GM18867 (cell line): ENCODE measurements around the gene SNX33.
"Not testable (repeated sequence)": the region's sequence is repeated elsewhere in the genome, so short reads cannot be mapped to it uniquely, and the experiment has no call there.

Experiments
- ATAC-seq: cut with Tn5 transposase; IDR thresholded peaks from one replicate; pipeline ENCODE4 v1.9.1; 2021; ENCODE audit warnings: mild to moderate bottlenecking, moderate library complexity; ENCODE audit not compliant: unreplicated experiment

SNX33 gene

GRCh38 chr15:75697974-75698747, 50.4 kb downstream of the SNX33 start:
- not testable (repeated sequence) for ATAC-seq

DNA sequence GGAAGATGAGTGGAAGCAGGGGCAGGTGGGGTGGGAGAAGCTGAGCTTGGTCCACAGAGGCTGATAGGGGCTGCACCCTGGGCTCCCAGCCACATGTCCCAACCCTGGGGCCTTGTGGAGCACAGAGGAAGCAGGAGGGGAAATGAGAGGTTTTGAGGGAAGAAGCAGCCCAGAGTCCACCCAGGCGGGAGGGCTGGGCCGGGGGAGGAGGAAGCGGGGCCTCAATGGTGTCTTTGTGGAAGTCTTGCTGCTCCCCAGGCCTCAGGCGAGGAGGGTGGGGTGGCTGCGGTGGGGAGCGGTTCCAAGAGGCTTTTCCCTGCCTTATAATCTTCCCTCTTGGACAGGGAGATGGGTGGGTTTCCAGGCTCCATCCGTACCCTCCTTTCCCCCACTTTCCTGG, 51.8 kb downstream of the SNX33 start:
- ATAC-seq = not testable (repeated sequence)

GRCh38 chr15:75699961-75700874, 52.5 kb downstream of the SNX33 start:
- ATAC-seq = not testable (repeated sequence)

DNA sequence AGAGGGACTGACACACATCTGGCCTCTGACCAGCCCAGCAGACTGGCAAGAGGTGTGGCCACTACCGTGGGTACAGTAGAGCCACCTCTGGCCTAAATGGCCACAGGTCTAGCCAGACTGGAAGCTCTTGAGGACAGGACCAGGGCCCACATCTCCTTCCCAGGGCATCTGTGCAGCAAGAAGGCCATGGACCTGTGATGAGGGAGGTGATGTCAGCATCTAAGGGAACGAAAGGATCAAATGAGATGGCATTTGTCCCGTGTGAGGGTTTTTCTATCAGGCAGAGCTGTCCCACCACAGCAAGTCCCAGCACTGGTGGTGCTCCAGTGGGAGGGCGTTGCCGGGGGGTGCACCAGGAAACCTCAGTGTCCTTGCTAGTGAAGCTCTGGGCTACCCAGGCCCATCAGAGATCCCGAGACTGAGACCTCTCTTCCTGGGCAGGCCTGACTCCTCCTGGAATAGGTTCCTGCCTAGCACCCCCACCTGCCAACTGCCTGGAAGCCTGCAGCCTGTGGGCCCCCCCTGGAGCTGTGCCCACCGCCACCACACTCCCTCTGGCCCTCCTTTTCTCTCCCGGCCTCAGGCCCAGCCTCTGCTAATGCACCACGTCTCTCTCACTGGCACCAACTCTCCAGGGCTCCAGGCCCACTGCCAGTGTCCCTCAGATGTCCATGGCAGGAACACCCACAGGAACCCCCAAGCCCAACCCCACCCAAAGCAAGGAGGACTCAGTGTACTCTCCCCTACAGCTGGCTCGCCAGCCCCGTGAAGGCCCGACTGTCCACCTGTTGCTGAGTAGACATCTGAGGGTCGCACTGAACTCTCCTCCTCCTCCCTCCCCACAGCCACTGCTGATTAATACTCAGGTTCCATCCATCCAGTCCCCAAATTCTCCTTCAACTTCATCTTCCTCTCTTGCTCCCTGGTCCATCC, 53.6 kb downstream of the SNX33 start:
- not testable (repeated sequence) for ATAC-seq

DNA sequence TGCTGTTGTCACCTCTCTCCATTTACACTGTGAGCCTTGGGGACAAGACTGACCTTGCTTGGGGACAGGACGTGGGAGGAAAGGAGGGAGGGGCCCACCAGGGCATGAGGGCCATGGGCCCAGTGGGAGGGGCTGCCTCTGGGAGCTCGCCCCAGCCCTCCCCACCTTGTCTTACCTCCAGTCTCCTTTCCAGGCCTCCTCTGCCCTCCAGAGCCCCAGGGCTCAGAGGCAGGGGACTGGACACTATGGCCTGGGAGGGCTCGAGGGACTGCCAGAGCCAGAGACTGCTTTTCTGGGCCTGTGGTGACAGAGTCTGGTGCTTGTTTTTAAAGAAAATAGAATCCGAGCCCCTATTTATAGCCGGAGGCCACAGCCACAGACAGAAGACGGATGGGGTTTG, 54.7 kb downstream of the SNX33 start:
- ATAC-seq = no peak

GRCh38 chr15:75703440-75704262, 55.9 kb downstream of the SNX33 start:
- not testable (repeated sequence) for ATAC-seq

- ATAC-seq = no peak
Observed at GRCh38 chr15:75704263-75704615, 56.5 kb downstream of the SNX33 start.

DNA sequence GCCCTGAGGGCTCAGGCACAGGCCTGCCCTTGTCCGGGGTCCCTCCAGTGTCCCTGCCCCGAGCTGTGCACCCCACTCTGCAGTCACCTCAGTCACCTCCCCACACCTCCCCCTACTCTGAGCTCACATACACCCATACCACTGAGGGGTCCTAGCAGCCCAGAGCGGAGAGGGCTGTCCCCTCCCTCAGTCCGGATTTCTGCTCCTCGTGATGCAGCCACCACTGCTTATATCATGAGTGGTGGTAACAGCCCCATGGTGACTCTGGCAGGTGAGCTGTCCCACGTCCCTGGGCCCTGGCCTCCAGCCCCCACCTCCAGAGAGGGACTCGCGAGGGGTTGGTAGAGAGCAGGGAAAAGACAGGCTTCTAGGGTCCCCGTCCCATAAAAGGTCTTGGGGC, 56.9 kb downstream of the SNX33 start:
- no peak for ATAC-seq

GRCh38 chr15:75705375-75705774, 57.7 kb downstream of the SNX33 start:
- not testable (repeated sequence) for ATAC-seq

DNA sequence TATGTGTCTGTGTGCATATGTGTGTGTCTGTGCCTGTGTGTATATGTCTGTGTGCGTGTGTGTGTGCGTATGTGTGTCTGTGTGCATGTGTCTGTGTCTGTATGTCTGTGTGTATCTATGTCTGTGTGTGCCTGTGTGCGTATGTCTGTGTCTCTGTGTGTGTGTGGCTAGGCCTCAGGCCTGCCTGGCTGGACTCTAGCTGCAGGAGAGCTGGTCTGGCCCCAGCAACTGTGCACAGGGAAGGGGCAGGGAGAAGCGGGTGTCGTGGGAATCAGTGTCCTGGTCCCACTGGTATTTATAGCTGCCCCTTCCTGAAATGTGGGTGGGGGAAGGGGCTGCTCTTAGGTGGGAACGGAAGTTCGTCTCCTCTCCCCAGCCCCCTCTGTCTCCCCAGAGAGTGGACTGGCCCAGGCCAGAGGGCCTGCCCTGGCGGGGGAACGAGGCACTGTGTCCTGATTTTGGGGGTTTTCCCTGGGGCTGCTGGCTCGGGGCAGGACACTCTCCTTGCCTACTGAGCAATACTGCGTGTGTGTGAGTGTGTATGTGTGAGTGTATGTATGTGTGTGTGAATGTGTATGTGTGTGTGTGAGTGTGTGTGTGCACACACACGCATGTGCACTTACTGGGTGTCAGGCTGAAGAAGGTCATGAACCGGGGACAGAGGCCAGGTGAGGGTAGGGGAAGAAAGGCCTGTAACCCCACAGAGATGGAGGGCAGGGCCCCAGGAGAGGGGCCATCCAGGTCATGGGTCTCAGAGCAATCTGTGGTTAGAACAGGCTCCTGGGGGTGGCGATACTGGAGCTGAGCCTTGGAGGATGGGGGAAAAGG, 58.4 kb downstream of the SNX33 start:
- no peak for ATAC-seq

DNA sequence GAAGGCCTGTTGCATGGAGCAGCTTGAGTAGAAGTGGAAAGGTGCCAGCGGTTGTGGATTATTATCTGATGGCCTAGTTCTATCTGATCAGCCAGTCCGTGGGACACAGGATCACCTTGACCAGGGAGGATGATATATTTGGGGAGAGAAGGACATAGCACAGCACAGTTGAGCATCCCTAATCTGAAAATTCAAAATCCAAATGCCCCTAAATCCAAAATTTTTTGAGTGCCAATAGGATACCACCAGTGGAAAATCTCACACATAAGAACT, 58.9 kb downstream of the SNX33 start:
- no peak for ATAC-seq

- ATAC-seq = not testable (repeated sequence)
Observed at GRCh38 chr15:75709458-75709857, 61.7 kb downstream of the SNX33 start.

GRCh38 chr15:75710874-75711273, 63.2 kb downstream of the SNX33 start:
- not testable (repeated sequence) for ATAC-seq

DNA sequence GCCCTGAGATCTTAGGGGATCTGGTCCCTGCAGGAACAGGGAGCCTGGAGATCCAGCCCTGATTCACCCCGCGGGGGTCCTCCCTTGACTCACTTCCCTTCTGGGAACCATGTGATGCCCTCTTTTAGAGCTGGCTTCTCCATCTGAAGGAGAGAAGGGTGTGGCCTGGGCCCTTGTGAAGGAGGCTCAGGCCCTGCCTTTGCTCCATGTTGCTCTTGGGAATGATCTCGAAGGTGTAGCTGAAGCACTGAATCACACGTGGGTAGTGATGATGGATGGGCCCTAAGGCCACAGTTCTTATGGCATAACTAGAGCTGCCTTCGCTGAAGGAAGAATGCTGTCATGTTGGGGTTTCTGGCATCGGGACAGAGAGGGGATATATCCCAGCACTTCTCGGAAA, 63.8 kb downstream of the SNX33 start:
- not testable (repeated sequence) for ATAC-seq
